ENCODE measurements around the gene LDLRAD3. TPM values are rescaled to one million over a fixed set of nuclear protein-coding genes. Genes with fewer than 3 reads are reported as not detected.

Gene LDLRAD3
- polyA plus RNA-seq, 1 of the 3 experiments (the other 2 are of a cell fraction), result 10.6 TPM

- H3K9me2 ChIP-seq, result no peaks in the 10 kb centered on the region
Observed at GRCh38 chr11:36251823-36252222, 308.0 kb downstream of the LDLRAD3 start.

More at GRCh38 chr11:36251823-36252222, 308.0 kb downstream of the LDLRAD3 start:
- no peaks in the 10 kb centered on the region for H4K20me1 ChIP-seq (ENCODE audit: insufficient read depth)
- no peak overlapping the region for H3K27ac ChIP-seq (ENCODE audit: low read depth in 2 of 2, low read length in 1 of 2)
- H3K9me3 ChIP-seq, result no peaks in the 10 kb centered on the region
- ChIA-PET CTCF (interaction anchor here (0.8 to 1.7 kb wide), 5 partner anchors 10 to 632 kb away, joined by 3 to 6 read pairs (median 4); no protein-coding TSS in a partner anchor), POLR2A (no interaction called here)
- H3K9ac ChIP-seq, result no peak overlapping the region
- TF ChIP-seq EZH2phosphoT487 (IDR thresholded peaks at IDR 0.05; ENCODE audit: borderline replicate concordance, low read depth), result no peak
- no peak for TF ChIP-seq RFX5 (IDR thresholded peaks at IDR 0.05; ENCODE audit: low read length)
- TF ChIP-seq CHD2 (IDR thresholded peaks at IDR 0.05; ENCODE audit: low read length, partially characterized antibody), result no peak
- no peak for TF ChIP-seq ELF1 (IDR thresholded peaks at IDR 0.05)
- no peak for TF ChIP-seq SMC3 (IDR thresholded peaks at IDR 0.05; ENCODE audit: low read depth, low read length)
- no peak for TF ChIP-seq NFIC (IDR thresholded peaks at IDR 0.05; ENCODE audit: borderline replicate concordance)
- no peak for TF ChIP-seq RXRA (IDR thresholded peaks at IDR 0.05; ENCODE audit: borderline replicate concordance, low read depth)
- no peak for TF ChIP-seq USF2 (IDR thresholded peaks at IDR 0.05; ENCODE audit: borderline replicate concordance, low read depth, low read length)
- TF ChIP-seq TAF1 (IDR thresholded peaks at IDR 0.05; ENCODE audit: borderline replicate concordance, low read depth, low read length), result no peak
- TF ChIP-seq CTCF (IDR thresholded peaks at IDR 0.05), result no peak
- no peak for TF ChIP-seq FOSL2 (IDR thresholded peaks at IDR 0.05; ENCODE audit: borderline replicate concordance, low read depth)
- TF ChIP-seq FOXJ3 (CRISPR knock-in tag; IDR thresholded peaks at IDR 0.05), result no peak
- TF ChIP-seq JUND (IDR thresholded peaks at IDR 0.05), result no peak
- no peak for TF ChIP-seq POLR2AphosphoS5 (IDR thresholded peaks at IDR 0.05; ENCODE audit: low read depth, low read length)
- TF ChIP-seq GATA2 (CRISPR knock-in tag; IDR thresholded peaks at IDR 0.05), result no peak
- TF ChIP-seq SIN3A (IDR thresholded peaks at IDR 0.05; ENCODE audit: borderline replicate concordance, low read depth, low read length), result no peak
- no peak for TF ChIP-seq MEF2A (IDR thresholded peaks at IDR 0.05; ENCODE audit: borderline replicate concordance, low read depth)
- TF ChIP-seq RCOR1 (IDR thresholded peaks at IDR 0.05; ENCODE audit: low read length), result no peak
- no peak for TF ChIP-seq PBX3 (IDR thresholded peaks at IDR 0.05)
- TF ChIP-seq YY1 (IDR thresholded peaks at IDR 0.05; ENCODE audit: low read depth), result no peak
- H3K4me1 ChIP-seq (ENCODE audit: control insufficient read depth in 1 of 2, insufficient read depth in 2 of 2, low read depth in 1 of 2, low read length in 1 of 2), result peaks cover 10 to 21% of the 10 kb centered on the region in 2 experiments; a peak in 3 of 4 replicates
- no peaks in the 10 kb centered on the region for H3K79me2 ChIP-seq (ENCODE audit: insufficient read depth)
- WGBS (ENCODE audit: low lambda C conversion rate), result 48% methylated on average over 2 of the region's 2 CpGs
- no peak overlapping the region for H3K4me3 ChIP-seq (ENCODE audit: low read depth in 2 of 2, low read length in 1 of 2)
- H3K27me3 ChIP-seq (ENCODE audit: insufficient read depth), result no peaks in the 10 kb centered on the region
- H3F3A ChIP-seq (replicated peaks; ENCODE audit: insufficient read depth), result no peaks in the 10 kb centered on the region
- DNase-seq, result no peak
- H3K36me3 ChIP-seq (replicated peaks in 1 of 2; ENCODE audit: control insufficient read depth in 1 of 2, insufficient read depth in 2 of 2, low read length in 1 of 2), result no peaks in the 10 kb centered on the region
- no peak overlapping the region for H3K4me2 ChIP-seq
- no peak overlapping the region for H2AFZ ChIP-seq (ENCODE audit: low read depth)

Measured in SK-N-SH (cell line).